B cell (primary cell): ENCODE data around the gene RNF17.

Experiments used
- EZH2 ChIP-seq: IDR thresholded peaks from 2 replicates; pipeline ENCODE4 v1.6.1; 2012; ENCODE audit warnings: borderline replicate concordance, low read depth, mild to moderate bottlenecking, moderate library complexity, low read length; ENCODE audit not compliant: insufficient read depth, poor library complexity, severe bottlenecking
- TF ChIP-seq, protein P1 (sequence below): fragments of 200-600 bp; IDR thresholded peaks from one replicate; pipeline ENCODE4 v1.8.0; 2022; ENCODE audit warnings: antibody characterized with exemption, mild to moderate bottlenecking

DNA sequence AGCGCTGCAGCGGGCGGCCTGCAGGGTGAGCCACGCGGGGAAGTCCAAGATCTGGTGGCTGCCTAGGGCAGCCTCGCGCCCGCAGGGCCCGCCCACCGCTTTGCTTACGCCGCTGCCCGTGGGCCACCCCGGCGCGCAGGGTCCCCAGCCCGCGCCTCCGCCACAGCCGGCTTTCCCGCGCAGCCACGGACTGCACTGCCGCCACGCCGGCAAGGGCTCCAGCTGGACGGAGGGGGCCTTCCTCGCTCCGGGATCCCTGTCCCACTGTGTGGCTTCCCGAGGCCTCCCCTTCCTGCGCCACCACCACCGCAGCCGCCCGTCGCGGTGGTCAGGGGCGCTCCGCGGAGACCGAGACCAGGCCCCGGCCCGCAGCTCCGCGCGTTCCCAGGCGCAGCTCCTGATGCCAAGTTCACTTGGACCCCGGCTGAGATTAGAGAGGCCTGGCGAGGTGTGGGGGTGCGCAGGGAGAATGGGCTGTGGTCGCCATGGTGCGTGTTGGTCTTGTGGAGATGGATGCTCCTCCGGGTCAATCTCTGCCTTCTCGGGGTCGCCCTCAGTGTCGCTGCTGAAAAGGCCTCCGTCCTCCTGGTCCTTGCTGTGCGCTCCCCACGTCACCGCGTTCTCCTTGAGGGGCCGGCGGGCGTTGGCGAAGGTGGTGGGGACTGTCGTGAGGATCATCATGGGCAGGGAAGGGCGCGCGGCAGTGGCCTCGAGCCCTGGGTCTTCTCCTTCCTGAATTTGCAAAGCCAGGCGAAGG lies 17.9 kb upstream of the RNF17 start:
- TF ChIP-seq, protein P1, sequence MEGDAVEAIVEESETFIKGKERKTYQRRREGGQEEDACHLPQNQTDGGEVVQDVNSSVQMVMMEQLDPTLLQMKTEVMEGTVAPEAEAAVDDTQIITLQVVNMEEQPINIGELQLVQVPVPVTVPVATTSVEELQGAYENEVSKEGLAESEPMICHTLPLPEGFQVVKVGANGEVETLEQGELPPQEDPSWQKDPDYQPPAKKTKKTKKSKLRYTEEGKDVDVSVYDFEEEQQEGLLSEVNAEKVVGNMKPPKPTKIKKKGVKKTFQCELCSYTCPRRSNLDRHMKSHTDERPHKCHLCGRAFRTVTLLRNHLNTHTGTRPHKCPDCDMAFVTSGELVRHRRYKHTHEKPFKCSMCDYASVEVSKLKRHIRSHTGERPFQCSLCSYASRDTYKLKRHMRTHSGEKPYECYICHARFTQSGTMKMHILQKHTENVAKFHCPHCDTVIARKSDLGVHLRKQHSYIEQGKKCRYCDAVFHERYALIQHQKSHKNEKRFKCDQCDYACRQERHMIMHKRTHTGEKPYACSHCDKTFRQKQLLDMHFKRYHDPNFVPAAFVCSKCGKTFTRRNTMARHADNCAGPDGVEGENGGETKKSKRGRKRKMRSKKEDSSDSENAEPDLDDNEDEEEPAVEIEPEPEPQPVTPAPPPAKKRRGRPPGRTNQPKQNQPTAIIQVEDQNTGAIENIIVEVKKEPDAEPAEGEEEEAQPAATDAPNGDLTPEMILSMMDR, result no peak
- TF ChIP-seq EZH2, result no peak
